ENCODE data around the gene HSP90AB1. TPM values are rescaled to one million over a fixed set of nuclear protein-coding genes. Genes with fewer than 3 reads are reported as not detected.

The HSP90AB1 gene
- total and polyA plus RNA-seq, 9 of the 15 experiments (the other 6 are each of a cell fraction or from before 2014, with no cell fraction given): 1,780 to 3,358 (median 2,262) TPM

DNA sequence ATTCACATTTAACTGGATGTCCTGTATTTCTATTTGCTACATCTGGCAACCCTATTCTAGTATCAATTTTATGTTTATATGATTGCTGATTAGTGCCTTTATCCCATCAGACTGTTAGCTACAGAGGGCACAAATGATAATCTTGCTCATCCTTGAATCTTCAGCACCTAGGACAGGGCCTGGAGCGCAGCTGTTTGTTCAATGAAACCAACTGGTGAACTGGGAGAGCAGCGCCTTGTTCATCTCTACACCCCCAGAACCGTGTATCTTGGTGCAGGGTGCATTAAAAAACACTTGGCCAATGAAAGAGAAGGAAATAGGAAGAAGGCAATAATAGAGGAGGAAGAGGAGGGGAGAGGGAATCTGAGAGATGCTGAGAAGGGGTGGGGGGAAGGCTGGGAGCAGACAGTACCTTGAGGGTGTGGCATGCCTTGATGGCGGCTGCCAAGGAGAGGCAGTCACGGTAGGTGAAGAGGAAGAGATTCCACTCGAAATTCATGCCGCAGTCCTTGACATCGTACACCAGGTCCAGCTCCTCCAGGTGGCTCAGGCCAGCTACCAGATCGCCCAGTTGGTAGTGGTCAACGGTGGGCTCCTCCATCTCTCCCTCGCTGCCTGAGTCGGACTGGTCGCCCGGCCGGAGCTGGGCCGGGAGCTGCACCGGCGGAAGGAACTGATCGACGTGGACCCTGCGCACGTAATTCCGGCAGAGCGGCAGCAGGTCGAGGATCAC lies 38.8 kb downstream of the HSP90AB1 start (continued):
- TF ChIP-seq, protein P1, sequence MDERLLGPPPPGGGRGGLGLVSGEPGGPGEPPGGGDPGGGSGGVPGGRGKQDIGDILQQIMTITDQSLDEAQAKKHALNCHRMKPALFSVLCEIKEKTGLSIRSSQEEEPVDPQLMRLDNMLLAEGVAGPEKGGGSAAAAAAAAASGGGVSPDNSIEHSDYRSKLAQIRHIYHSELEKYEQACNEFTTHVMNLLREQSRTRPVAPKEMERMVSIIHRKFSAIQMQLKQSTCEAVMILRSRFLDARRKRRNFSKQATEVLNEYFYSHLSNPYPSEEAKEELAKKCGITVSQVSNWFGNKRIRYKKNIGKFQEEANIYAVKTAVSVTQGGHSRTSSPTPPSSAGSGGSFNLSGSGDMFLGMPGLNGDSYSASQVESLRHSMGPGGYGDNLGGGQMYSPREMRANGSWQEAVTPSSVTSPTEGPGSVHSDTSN (CRISPR knock-in tag; IDR thresholded peaks at IDR 0.05; ENCODE audit: low read depth): no peak
- TF ChIP-seq, protein P1 (tag; conservative IDR thresholded peaks at IDR 0.05; ENCODE audit: low read depth): no peak
- TF ChIP-seq ETV1 (tag; conservative IDR thresholded peaks at IDR 0.05; ENCODE audit: low read depth): no peak
- peak; percentile 98 for TF ChIP-seq EHMT2 (IDR thresholded peaks at IDR 0.05)
- TF ChIP-seq PRMT5 (CRISPR knock-in tag; IDR thresholded peaks at IDR 0.05): no peak
- TF ChIP-seq BCOR (IDR thresholded peaks at IDR 0.05): no peak
- no peak for TF ChIP-seq PURB (CRISPR knock-in tag; IDR thresholded peaks at IDR 0.05; ENCODE audit: low read depth)
- TF ChIP-seq NR1H2 (CRISPR knock-in tag; IDR thresholded peaks at IDR 0.05): no peak
- TF ChIP-seq, protein P2, sequence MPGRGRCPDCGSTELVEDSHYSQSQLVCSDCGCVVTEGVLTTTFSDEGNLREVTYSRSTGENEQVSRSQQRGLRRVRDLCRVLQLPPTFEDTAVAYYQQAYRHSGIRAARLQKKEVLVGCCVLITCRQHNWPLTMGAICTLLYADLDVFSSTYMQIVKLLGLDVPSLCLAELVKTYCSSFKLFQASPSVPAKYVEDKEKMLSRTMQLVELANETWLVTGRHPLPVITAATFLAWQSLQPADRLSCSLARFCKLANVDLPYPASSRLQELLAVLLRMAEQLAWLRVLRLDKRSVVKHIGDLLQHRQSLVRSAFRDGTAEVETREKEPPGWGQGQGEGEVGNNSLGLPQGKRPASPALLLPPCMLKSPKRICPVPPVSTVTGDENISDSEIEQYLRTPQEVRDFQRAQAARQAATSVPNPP (IDR thresholded peaks at IDR 0.05; ENCODE audit: borderline replicate concordance, insufficient read depth, insufficient read length): no peak
- no peak for TF ChIP-seq ZNF274 (IDR thresholded peaks at IDR 0.05; ENCODE audit: borderline replicate concordance, low read depth, low read length)
- TF ChIP-seq, protein P3, sequence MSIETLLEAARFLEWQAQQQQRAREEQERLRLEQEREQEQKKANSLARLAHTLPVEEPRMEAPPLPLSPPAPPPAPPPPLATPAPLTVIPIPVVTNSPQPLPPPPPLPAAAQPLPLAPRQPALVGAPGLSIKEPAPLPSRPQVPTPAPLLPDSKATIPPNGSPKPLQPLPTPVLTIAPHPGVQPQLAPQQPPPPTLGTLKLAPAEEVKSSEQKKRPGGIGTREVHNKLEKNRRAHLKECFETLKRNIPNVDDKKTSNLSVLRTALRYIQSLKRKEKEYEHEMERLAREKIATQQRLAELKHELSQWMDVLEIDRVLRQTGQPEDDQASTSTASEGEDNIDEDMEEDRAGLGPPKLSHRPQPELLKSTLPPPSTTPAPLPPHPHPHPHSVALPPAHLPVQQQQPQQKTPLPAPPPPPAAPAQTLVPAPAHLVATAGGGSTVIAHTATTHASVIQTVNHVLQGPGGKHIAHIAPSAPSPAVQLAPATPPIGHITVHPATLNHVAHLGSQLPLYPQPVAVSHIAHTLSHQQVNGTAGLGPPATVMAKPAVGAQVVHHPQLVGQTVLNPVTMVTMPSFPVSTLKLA (conservative IDR thresholded peaks at IDR 0.05): no peak
- no peak for TF ChIP-seq YY1 (IDR thresholded peaks at IDR 0.05; ENCODE audit: borderline replicate concordance in 1 of 3, control insufficient read depth in 1 of 3, extremely low read depth in 1 of 3, insufficient read depth in 3 of 3, insufficient read length in 1 of 3, insufficient replicate concordance in 2 of 3, low read depth in 1 of 3, low read length in 2 of 3)
- no peak for TF ChIP-seq ZNF232 (CRISPR knock-in tag; IDR thresholded peaks at IDR 0.05)
- peak; percentile 98 for TF ChIP-seq MIER1 (IDR thresholded peaks at IDR 0.05; ENCODE audit: low read depth)
- TF ChIP-seq NFXL1 (CRISPR knock-in tag; IDR thresholded peaks at IDR 0.05): no peak
- no peak for TF ChIP-seq TAF15 (IDR thresholded peaks at IDR 0.05; ENCODE audit: low read depth, low read length)
- TF ChIP-seq TGIF2 (CRISPR knock-in tag; IDR thresholded peaks at IDR 0.05): no peak
- TF ChIP-seq CREM (IDR thresholded peaks at IDR 0.05; ENCODE audit: low read depth): no peak
- TF ChIP-seq, protein P4, sequence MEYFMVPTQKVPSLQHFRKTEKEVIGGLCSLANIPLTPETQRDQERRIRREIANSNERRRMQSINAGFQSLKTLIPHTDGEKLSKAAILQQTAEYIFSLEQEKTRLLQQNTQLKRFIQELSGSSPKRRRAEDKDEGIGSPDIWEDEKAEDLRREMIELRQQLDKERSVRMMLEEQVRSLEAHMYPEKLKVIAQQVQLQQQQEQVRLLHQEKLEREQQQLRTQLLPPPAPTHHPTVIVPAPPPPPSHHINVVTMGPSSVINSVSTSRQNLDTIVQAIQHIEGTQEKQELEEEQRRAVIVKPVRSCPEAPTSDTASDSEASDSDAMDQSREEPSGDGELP (CRISPR knock-in tag; IDR thresholded peaks at IDR 0.05; ENCODE audit: borderline replicate concordance): peak; percentile 89

Data from K562 (cell line).